Measurements from ENCODE around the gene APBB3.

APBB3 gene

DNA sequence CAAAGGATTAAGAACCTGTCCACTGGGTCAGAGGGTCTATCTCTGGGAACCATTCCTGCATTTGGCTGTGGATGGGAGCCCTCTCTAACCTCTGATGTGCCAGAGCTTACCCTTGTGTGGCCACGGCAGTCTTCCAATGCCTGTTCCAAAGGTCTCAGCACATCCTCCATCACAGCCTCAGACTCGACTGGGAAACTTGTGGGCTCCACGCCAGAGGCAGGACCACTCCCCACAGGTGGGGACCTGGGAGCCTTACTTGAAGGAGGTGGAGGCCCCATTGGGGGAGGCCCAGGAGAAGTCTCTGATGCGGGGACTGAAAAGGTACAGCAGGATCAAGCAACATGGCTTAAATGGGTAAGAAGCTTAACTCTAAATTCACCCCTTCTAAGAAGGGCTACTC is 12.5 kb downstream of the APBB3 start:
- Histone ChIP-seq H3K4me3 (ENCODE audit: low read depth, low read length) (no peak overlapping the region), H3K27ac (no peak overlapping the region), H3K27me3 (ENCODE audit: insufficient read depth, low read depth, severe bottlenecking) (no peaks in the 10 kb centered on the region), H3K36me3 (peaks cover 59% of the 10 kb centered on the region), H3K9me3 (ENCODE audit: severe bottlenecking) (no peaks in the 10 kb centered on the region)
- DNase-seq = no peak
- TF ChIP-seq, protein P1, sequence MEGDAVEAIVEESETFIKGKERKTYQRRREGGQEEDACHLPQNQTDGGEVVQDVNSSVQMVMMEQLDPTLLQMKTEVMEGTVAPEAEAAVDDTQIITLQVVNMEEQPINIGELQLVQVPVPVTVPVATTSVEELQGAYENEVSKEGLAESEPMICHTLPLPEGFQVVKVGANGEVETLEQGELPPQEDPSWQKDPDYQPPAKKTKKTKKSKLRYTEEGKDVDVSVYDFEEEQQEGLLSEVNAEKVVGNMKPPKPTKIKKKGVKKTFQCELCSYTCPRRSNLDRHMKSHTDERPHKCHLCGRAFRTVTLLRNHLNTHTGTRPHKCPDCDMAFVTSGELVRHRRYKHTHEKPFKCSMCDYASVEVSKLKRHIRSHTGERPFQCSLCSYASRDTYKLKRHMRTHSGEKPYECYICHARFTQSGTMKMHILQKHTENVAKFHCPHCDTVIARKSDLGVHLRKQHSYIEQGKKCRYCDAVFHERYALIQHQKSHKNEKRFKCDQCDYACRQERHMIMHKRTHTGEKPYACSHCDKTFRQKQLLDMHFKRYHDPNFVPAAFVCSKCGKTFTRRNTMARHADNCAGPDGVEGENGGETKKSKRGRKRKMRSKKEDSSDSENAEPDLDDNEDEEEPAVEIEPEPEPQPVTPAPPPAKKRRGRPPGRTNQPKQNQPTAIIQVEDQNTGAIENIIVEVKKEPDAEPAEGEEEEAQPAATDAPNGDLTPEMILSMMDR (IDR thresholded peaks at IDR 0.05; ENCODE audit: low read depth, low read length) = no peak

DNA sequence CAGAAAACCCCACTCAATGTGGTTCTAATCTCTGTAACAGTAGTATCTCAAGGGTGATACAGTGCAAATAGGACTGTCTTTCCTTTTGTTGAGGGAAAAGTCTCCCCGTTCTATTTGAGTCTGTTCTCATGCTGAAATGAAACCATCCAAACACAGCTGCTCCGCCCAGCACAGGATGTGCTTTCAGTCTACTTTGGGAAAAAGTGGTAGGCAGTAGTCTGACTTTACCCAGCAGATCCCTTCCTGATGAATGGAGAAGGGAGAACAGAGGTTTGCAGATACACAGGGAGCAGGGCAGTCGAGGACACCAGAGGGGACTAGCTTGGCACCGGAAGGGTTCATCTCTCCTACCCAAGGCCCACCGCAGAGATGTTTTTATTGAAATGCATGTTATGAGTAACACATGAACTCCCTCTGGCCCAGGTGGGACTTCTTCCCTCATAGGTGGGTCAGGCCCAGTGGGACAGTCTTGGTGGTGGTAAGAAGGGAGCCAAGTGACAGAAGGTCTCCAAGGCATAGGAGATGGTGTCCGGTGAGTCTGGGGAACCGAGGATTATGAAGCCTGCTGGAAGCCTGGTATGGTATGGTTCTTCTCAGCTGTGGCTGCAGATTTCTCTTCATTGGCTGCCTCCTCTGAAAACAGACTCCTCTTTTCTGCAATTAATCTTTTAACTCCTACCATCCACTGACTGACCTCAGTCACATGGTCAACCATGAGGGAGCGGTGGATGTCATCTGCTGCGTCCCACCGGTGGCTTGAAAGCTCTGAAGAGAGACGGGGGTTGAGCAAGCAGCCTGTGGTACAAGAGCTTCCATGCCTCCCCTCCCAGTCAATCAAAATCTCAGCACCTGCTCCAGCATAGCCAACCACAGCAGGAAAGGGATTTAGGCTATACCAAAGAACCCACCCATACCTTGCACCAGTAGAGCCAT is 14.0 kb downstream of the APBB3 start:
- no peaks in the 10 kb centered on the region for H3K9me3 ChIP-seq (ENCODE audit: severe bottlenecking)
- no peak overlapping the region for H3K4me3 ChIP-seq (ENCODE audit: low read depth, low read length)
- H3K27me3 ChIP-seq (ENCODE audit: insufficient read depth, low read depth, severe bottlenecking) = no peaks in the 10 kb centered on the region
- no peak for DNase-seq
- H3K36me3 ChIP-seq = peaks cover 58% of the 10 kb centered on the region
- no peak overlapping the region for H3K27ac ChIP-seq
- TF ChIP-seq, protein P1 (IDR thresholded peaks at IDR 0.05; ENCODE audit: low read depth, low read length) = no peak

DNA sequence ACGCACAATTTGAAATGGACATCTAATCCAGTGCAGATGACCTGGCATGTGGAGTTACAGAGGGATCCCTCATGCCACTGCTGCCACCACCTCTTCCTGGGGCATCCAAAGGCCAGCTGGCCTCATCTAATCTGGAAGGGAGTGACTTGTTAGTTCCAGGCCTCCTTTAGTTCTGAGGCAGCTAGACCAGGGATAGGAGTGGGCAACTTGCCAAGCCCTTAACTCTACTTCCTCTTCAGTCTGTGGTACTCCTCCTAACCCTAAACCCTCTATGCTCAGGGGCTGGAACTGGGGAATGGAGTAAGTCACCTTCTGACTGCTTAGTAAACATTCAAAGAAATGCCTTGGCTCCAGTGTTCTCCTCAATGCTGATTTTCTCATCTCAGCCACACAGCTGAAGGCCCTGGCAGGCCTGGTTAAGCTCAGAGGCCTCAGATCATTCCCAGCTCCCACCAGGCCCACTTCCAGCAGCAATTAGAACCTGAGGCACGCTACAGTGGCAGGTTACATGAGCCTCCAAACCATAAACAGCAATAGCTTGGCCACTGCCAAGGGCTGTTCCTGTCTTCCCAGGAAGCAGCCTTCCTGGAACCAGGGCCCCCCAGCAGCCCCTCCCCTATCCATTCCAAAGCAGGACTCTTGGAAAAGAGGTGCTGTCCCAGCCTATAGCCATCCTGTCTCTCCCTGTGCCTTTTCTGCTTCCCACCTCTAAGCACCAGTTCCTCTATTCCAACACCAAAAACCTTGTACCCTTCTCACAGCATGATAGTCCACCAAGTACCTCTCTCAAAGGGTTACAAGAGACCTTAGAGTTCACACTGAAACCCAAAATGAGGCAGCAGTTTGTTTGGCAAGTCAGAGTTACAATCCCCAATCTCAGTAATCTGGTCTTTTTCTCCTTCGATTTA is 14.9 kb downstream of the APBB3 start:
- H3K27me3 ChIP-seq (ENCODE audit: insufficient read depth, low read depth, severe bottlenecking) = no peaks in the 10 kb centered on the region
- H3K36me3 ChIP-seq = peaks cover 59% of the 10 kb centered on the region
- TF ChIP-seq, protein P1 (IDR thresholded peaks at IDR 0.05; ENCODE audit: low read depth, low read length) = no peak
- H3K9me3 ChIP-seq (ENCODE audit: severe bottlenecking) = no peaks in the 10 kb centered on the region
- DNase-seq = no peak
- no peak overlapping the region for H3K27ac ChIP-seq
- H3K4me3 ChIP-seq (ENCODE audit: low read depth, low read length) = no peak overlapping the region

DNA sequence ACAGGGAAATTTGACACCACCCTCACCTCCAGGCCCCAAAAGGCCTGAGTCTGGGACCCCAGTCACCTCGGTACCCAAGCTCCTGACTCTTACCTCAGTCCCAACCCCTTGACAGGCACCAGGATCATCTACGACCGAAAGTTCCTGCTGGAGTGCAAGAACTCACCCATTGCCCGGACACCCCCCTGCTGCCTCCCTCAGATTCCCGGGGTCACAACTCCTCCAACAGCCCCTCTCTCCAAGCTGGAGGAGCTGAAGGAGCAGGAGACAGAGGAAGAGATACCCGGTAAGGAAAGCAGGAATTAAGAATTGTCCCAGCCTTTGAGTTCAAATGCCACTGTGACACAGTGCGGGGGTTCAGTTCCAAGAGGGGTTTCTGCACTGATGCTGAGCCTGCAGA is 15.6 kb downstream of the APBB3 start:
- no peak for DNase-seq
- H3K9me3 ChIP-seq (ENCODE audit: severe bottlenecking) = no peaks in the 10 kb centered on the region
- no peaks in the 10 kb centered on the region for H3K27me3 ChIP-seq (ENCODE audit: insufficient read depth, low read depth, severe bottlenecking)
- peaks cover 60% of the 10 kb centered on the region for H3K36me3 ChIP-seq
- H3K4me3 ChIP-seq (ENCODE audit: low read depth, low read length) = no peak overlapping the region
- no peak overlapping the region for H3K27ac ChIP-seq
- TF ChIP-seq, protein P1 (IDR thresholded peaks at IDR 0.05; ENCODE audit: low read depth, low read length) = no peak

DNA sequence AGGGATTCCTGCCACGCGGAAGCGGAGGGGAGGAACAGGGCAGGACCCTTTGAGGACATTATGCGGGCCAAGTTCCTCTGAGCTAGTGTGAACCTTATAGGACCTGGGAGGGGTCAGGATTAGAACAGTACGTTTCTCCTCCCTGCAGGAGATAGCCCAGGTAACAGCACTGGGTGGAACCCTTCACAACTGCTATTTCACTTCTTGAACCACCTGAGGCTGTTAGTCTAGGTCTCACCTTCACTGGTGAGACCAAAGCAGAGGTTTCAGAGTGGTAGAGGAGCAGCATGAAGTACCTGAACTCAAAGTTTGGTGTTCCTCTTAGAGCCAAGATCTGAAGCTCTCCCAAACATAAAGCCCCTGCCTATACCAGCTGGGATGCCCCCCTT is 16.1 kb downstream of the APBB3 start:
- H3K4me3 ChIP-seq (ENCODE audit: low read depth, low read length) = peak overlapping the region; percentile 44
- DNase-seq = no peak
- TF ChIP-seq, protein P1 (IDR thresholded peaks at IDR 0.05; ENCODE audit: low read depth, low read length) = no peak
- H3K27me3 ChIP-seq (ENCODE audit: insufficient read depth, low read depth, severe bottlenecking) = no peaks in the 10 kb centered on the region
- peaks cover 61% of the 10 kb centered on the region for H3K36me3 ChIP-seq
- H3K9me3 ChIP-seq (ENCODE audit: severe bottlenecking) = no peaks in the 10 kb centered on the region
- H3K27ac ChIP-seq = peak overlapping the region; percentile 66
